Measurements from ENCODE around the gene DDX27. TPM values are rescaled to one million over a fixed set of nuclear protein-coding genes. Genes with fewer than 3 reads are reported as not detected.

The DDX27 gene
- total and polyA plus RNA-seq, 2 of the 8 experiments (the other 6 are each of a cell fraction or from before 2014, with no cell fraction given), result 42.7 to 51.0 TPM

DNA sequence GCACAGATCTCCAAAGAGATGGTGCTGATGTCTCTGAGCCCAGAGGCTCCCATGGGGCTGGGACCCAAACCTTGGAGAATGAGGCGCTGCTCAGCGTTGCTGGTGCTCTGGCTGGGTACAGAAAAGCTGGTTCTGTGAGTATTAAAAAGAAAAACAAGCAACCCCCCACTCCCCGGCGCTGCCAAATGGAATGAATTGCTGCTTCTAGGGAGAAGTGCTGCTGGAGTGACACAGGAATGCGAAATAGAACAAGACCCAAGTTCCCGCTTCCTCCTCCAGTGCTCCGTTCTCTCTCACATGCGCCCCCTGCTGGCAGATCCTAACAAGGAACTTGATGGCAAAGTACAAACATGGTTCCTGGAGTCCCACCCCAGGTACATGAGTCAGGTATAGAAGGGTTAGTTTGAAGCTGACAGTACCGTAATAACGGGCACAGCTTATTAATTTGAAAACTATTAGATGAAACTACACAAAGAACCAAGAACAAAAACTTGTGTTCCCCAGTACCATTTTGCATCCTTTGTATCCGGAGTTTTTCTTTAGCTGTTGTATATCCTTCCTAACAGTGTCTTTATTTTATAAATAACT lies 2.1 kb upstream of the DDX27 start (continued):
- TF ChIP-seq SAP30 (IDR thresholded peaks at IDR 0.05; ENCODE audit: insufficient read depth, insufficient replicate concordance, low read length) (no peak), SP4 (IDR thresholded peaks at IDR 0.05; ENCODE audit: low read length) (no peak), TAF1 (IDR thresholded peaks at IDR 0.05; ENCODE audit: low read depth, low read length) (peak; percentile 58), PHF8 (conservative IDR thresholded peaks at IDR 0.05; ENCODE audit: low read depth, low read length) (no peak), KDM1A (IDR thresholded peaks at IDR 0.05; ENCODE audit: borderline replicate concordance, low read length) (no peak; the same call in 1 of the 2 replicates), RNF2 (IDR thresholded peaks at IDR 0.05; ENCODE audit: borderline replicate concordance, low read depth, low read length, missing control alignments, poor library complexity, severe bottlenecking) (no peak), CHD7 (IDR thresholded peaks at IDR 0.05; ENCODE audit: insufficient replicate concordance, low read length) (no peak), RXRA (IDR thresholded peaks at IDR 0.05; ENCODE audit: insufficient read depth, low read depth, low read length) (no peak), SUZ12 (IDR thresholded peaks at IDR 0.05; ENCODE audit: low read length) (no peak)
- TF ChIP-seq, protein P1, sequence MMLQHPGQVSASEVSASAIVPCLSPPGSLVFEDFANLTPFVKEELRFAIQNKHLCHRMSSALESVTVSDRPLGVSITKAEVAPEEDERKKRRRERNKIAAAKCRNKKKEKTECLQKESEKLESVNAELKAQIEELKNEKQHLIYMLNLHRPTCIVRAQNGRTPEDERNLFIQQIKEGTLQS (IDR thresholded peaks at IDR 0.05; ENCODE audit: insufficient read depth, low read depth, low read length), result no peak

Measured in H1 (cell line).